Measurements from ENCODE around the gene TMEM238. TPM values are rescaled to one million over a fixed set of nuclear protein-coding genes. Genes with fewer than 3 reads are reported as not detected.
"Not testable (repeated sequence)": the region's sequence is repeated elsewhere in the genome, so short reads cannot be mapped to it uniquely, and the experiment has no call there.

Gene TMEM238
- total RNA-seq: 0.25 TPM
- long read RNA-seq, partial matches to known transcripts: 0 of 1 reads
- long read RNA-seq, other reads (novel, unspliced or antisense): 0 of 1 reads

GRCh38 chr19:55384131-55384919, at the start of gene TMEM238:
TMEM238 (minus strand) TSS chr19:55384292; CDS start chr19:55384259, 33 bp downstream.
- intact Hi-C loops (cut with micrococcal nuclease): no loop called here
- ATAC-seq: peak; percentile 2
- DNase-seq: no peak

- no peak for DNase-seq
- no peak for ATAC-seq
- intact Hi-C loops (cut with micrococcal nuclease): no loop called here
Measured at GRCh38 chr19:55433292-55433691, 49.2 kb upstream of the TMEM238 start.

GRCh38 chr19:55432241-55432959, 48.3 kb upstream of the TMEM238 start:
- intact Hi-C loops (cut with micrococcal nuclease): no loop called here
- ATAC-seq: no peak
- DNase-seq: no peak

GRCh38 chr19:55431183-55431582, 47.1 kb upstream of the TMEM238 start:
- DNase-seq (no peak), ATAC-seq (no peak)
- intact Hi-C loops (cut with micrococcal nuclease): no loop called here

GRCh38 chr19:55426042-55426441, 42.0 kb upstream of the TMEM238 start:
- intact Hi-C loops (cut with micrococcal nuclease): no loop called here
- ATAC-seq: no peak
- no peak for DNase-seq

- ATAC-seq: no peak
- DNase-seq: no peak
- intact Hi-C loops (cut with micrococcal nuclease): no loop called here
Measured at GRCh38 chr19:55424518-55424917, 40.4 kb upstream of the TMEM238 start.

- ATAC-seq: no peak
- intact Hi-C loops (cut with micrococcal nuclease): no loop called here
- DNase-seq: no peak
Measured at GRCh38 chr19:55423225-55424005, 39.3 kb upstream of the TMEM238 start.

GRCh38 chr19:55421281-55421680, 37.2 kb upstream of the TMEM238 start:
- intact Hi-C loops (cut with micrococcal nuclease); ATAC-seq; DNase-seq: not testable (repeated sequence)

GRCh38 chr19:55419624-55420236, 35.6 kb upstream of the TMEM238 start:
- ATAC-seq (no peak), DNase-seq (no peak)
- intact Hi-C loops (cut with micrococcal nuclease): no loop called here

GRCh38 chr19:55419103-55419502, 35.0 kb upstream of the TMEM238 start:
- intact Hi-C loops (cut with micrococcal nuclease): no loop called here
- no peak for ATAC-seq

GRCh38 chr19:55418185-55418584, 34.1 kb upstream of the TMEM238 start:
- intact Hi-C loops (cut with micrococcal nuclease): no loop called here
- DNase-seq: no peak
- peak; percentile 85 for ATAC-seq

More at GRCh38 chr19:55419103-55419502, 35.0 kb upstream of the TMEM238 start:
- no peak for DNase-seq

- no peak for ATAC-seq
- intact Hi-C loops (cut with micrococcal nuclease): no loop called here
- no peak for DNase-seq
Measured at GRCh38 chr19:55410168-55410567, 26.1 kb upstream of the TMEM238 start.

GRCh38 chr19:55409179-55409578, 25.1 kb upstream of the TMEM238 start:
- ATAC-seq; intact Hi-C loops (cut with micrococcal nuclease); DNase-seq: not testable (repeated sequence)

- intact Hi-C loops (cut with micrococcal nuclease): no loop called here
- ATAC-seq (no peak), DNase-seq (no peak)
Measured at GRCh38 chr19:55408533-55408872, 24.4 kb upstream of the TMEM238 start.

- peak; percentile 99 for DNase-seq
- intact Hi-C loops (cut with micrococcal nuclease): no loop called here
- ATAC-seq: peak; percentile 97
Measured at GRCh38 chr19:55407800-55408532, 23.9 kb upstream of the TMEM238 start.

- intact Hi-C loops (cut with micrococcal nuclease); DNase-seq; ATAC-seq: not testable (repeated sequence)
Measured at GRCh38 chr19:55407550-55407799, 23.4 kb upstream of the TMEM238 start, which contains the start of gene UBE2S. UBE2S (minus strand) TSS chr19:55407788; CDS start chr19:55407589, 199 bp downstream.

- intact Hi-C loops (cut with micrococcal nuclease): no loop called here
- ATAC-seq: peak; percentile 2
- DNase-seq: no peak
Measured at GRCh38 chr19:55406826-55407549, 22.9 kb upstream of the TMEM238 start.

All from left ventricle myocardium superior (tissue), 1 donor.